HUDEP-2 (cell line): Measurements from ENCODE around the gene CRABP1.

ENCODE experiments used
- DNase-seq, 76 experiments: peaks; one replicate each; lab custom pipeline; 2025; ENCODE audit not compliant: unreplicated experiment in 76 of 76; lab: John Stamatoyannopoulos, UW

CRABP1 gene

GRCh38 chr15:78316283-78317083, 23.7 kb upstream of the CRABP1 start:
- peak in 16 of 76 experiments; percentile 5 to 35 (median 14) for DNase-seq

- peak in 46 of 76 experiments; percentile 6 to 54 (median 25) for DNase-seq
These were observed 22.9 kb upstream of the CRABP1 start for GRCh38 chr15:78317145-78317836.

- DNase-seq, result no peak
These were observed 20.6 kb upstream of the CRABP1 start for GRCh38 chr15:78319588-78319987.

GRCh38 chr15:78320183-78320582, 20.0 kb upstream of the CRABP1 start:
- DNase-seq, result no peak

- no peak for DNase-seq
These were observed 19.0 kb upstream of the CRABP1 start for GRCh38 chr15:78321041-78321570.

- no peak for DNase-seq
These were observed 18.4 kb upstream of the CRABP1 start for GRCh38 chr15:78321786-78322185.

GRCh38 chr15:78322243-78322642, 17.9 kb upstream of the CRABP1 start:
- no peak for DNase-seq

GRCh38 chr15:78322724-78323521, 17.2 kb upstream of the CRABP1 start:
- no peak for DNase-seq

GRCh38 chr15:78323693-78324092, 16.5 kb upstream of the CRABP1 start:
- DNase-seq, result no peak

- no peak for DNase-seq
These were observed 16.0 kb upstream of the CRABP1 start for GRCh38 chr15:78324144-78324543.

- no peak for DNase-seq
These were observed 14.9 kb upstream of the CRABP1 start for GRCh38 chr15:78325092-78325843.

GRCh38 chr15:78327466-78327865, 12.7 kb upstream of the CRABP1 start:
- no peak for DNase-seq

GRCh38 chr15:78329625-78330024, 10.5 kb upstream of the CRABP1 start:
- no peak for DNase-seq

GRCh38 chr15:78334845-78335244, 5.3 kb upstream of the CRABP1 start:
- DNase-seq, result no peak

GRCh38 chr15:78335985-78336384, 4.2 kb upstream of the CRABP1 start:
- no peak for DNase-seq

- DNase-seq, result no peak
These were observed 1.4 kb upstream of the CRABP1 start for GRCh38 chr15:78338781-78339180.

- DNase-seq, result no peak
These were observed 594 bp upstream of the CRABP1 start for GRCh38 chr15:78339559-78339958.

- no peak for DNase-seq
These were observed 1.2 kb downstream of the CRABP1 start for GRCh38 chr15:78341057-78341987.

GRCh38 chr15:78342021-78342420, 1.9 kb downstream of the CRABP1 start:
- DNase-seq, result no peak
